Effector memory CD8-positive, alpha-beta T cell (primary cell): ENCODE data around the gene DEPDC7.
A peak's percentile ranks its signal among the peaks of the same experiment; 100 is the strongest.

Experiments
- ATAC-seq: fragments of 150-1000 bp; cut with Tn5 transposase; replicated peaks from 2 replicates; pipeline ENCODE4 v1.10.0; 2021; ENCODE audit warnings: mild to moderate bottlenecking, moderate library complexity
- DNase-seq, 3 experiments: peaks; one replicate each; pipeline ENCODE4 v3.0.0; 2021
- H3K27ac Mint-ChIP-seq, 2 donors: one replicate each; pipeline ENCODE4 v1.8.0; 2022; ENCODE audit warnings: mild to moderate bottlenecking in 2 of 2, mixed read lengths in 2 of 2, moderate library complexity in 2 of 2
- H3K27me3 Mint-ChIP-seq, 2 donors: one replicate each; pipeline ENCODE4 v1.8.0; 2022; ENCODE audit warnings: mixed read lengths in 2 of 2
- H3K36me3 Mint-ChIP-seq: one replicate; pipeline ENCODE4 v1.8.0; 2022; ENCODE audit warnings: mild to moderate bottlenecking, moderate library complexity, mixed read lengths; ENCODE audit not compliant: insufficient read depth
- H3K4me1 Mint-ChIP-seq, 2 donors: one replicate each; pipeline ENCODE4 v1.8.0; 2022; ENCODE audit warnings: low read depth in 2 of 2, mixed read lengths in 2 of 2
- H3K4me3 Mint-ChIP-seq, 2 donors: one replicate each; pipeline ENCODE4 v1.8.0; 2022; ENCODE audit warnings: mild to moderate bottlenecking in 2 of 2, mixed read lengths in 2 of 2, moderate library complexity in 2 of 2
- H3K9me3 Mint-ChIP-seq, 2 donors: one replicate each; pipeline ENCODE4 v1.8.0; 2022; ENCODE audit warnings: mixed read lengths in 2 of 2

DEPDC7 gene

GRCh38 chr11:33001751-33002542 lies 13.7 kb upstream of the DEPDC7 start:
- no peak for ATAC-seq

GRCh38 chr11:33005175-33005574 lies 10.5 kb upstream of the DEPDC7 start:
- Mint-ChIP-seq H3K27ac (no peak overlapping the region), H3K4me3 (no peak overlapping the region), H3K9me3 (no peaks in the 10 kb centered on the region), H3K36me3 (no peaks in the 10 kb centered on the region), H3K27me3 (peaks cover 0 to 2% of the 10 kb centered on the region in 2 donors), H3K4me1 (peaks cover 11 to 19% of the 10 kb centered on the region in 2 donors)
- peak; percentile 51 for ATAC-seq
- no peak for DNase-seq

More at GRCh38 chr11:33001751-33002542, 13.7 kb upstream of the DEPDC7 start:
- no peak for DNase-seq
- Mint-ChIP-seq H3K9me3 (peaks cover 0 to 7% of the 10 kb centered on the region in 2 donors), H3K27me3 (peaks cover 25 to 32% of the 10 kb centered on the region in 2 donors), H3K4me1 (peaks cover 11 to 15% of the 10 kb centered on the region in 2 donors), H3K27ac (peak overlapping the region in 1 of 2 donors; percentile 10), H3K36me3 (peaks cover 3% of the 10 kb centered on the region), H3K4me3 (no peak overlapping the region)

DNA sequence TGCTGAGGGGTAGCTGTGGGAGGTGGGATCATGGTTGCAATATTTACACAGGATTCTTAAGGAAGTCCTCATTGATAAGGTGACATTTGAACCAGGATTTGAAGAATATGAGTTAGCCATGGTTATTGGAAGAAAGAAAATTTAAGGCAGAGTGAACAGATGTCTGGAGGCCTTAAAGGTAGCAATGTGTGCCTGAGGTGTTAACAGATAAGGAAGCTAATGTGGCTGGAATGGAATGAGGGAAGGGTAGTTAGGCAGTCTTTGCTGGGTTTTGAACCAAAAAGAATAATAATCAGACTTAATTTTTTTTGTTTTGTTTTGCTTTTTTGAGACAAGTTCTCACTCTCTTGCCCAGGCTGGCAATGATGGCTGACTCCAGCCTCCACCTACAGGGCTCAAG lies 9.7 kb upstream of the DEPDC7 start:
- Mint-ChIP-seq H3K27ac (no peak overlapping the region), H3K27me3 (no peaks in the 10 kb centered on the region), H3K4me3 (no peak overlapping the region), H3K9me3 (no peaks in the 10 kb centered on the region), H3K36me3 (no peaks in the 10 kb centered on the region), H3K4me1 (peaks cover 11 to 19% of the 10 kb centered on the region in 2 donors)
- DNase-seq (no peak), ATAC-seq (no peak)

GRCh38 chr11:33013755-33014154 lies 1.9 kb upstream of the DEPDC7 start:
- no peaks in the 10 kb centered on the region for H3K9me3 Mint-ChIP-seq
- H3K4me1 Mint-ChIP-seq, result peaks cover 7 to 12% of the 10 kb centered on the region in 2 donors
- no peak overlapping the region for H3K4me3 Mint-ChIP-seq
- peaks cover 8% of the 10 kb centered on the region for H3K36me3 Mint-ChIP-seq
- H3K27ac Mint-ChIP-seq, result no peak overlapping the region
- peaks cover 26 to 28% of the 10 kb centered on the region in 2 donors for H3K27me3 Mint-ChIP-seq
- ATAC-seq, result no peak
- DNase-seq, result no peak

- no peak for ATAC-seq
- Mint-ChIP-seq H3K4me3 (peak overlapping the region; percentile 79 to 82), H3K27ac (no peak overlapping the region), H3K27me3 (peaks cover 36 to 50% of the 10 kb centered on the region in 2 donors), H3K36me3 (peaks cover 8% of the 10 kb centered on the region), H3K4me1 (peaks cover 4 to 8% of the 10 kb centered on the region in 2 donors), H3K9me3 (no peaks in the 10 kb centered on the region)
- no peak for DNase-seq
These were observed 976 bp downstream of the DEPDC7 start for GRCh38 chr11:33016654-33017053.

- Mint-ChIP-seq H3K27me3 (peaks cover 36 to 50% of the 10 kb centered on the region in 2 donors), H3K27ac (no peak overlapping the region), H3K9me3 (no peaks in the 10 kb centered on the region), H3K4me3 (no peak overlapping the region), H3K36me3 (peaks cover 8% of the 10 kb centered on the region), H3K4me1 (peaks cover 4 to 6% of the 10 kb centered on the region in 2 donors)
- ATAC-seq, result no peak
- no peak for DNase-seq
These were observed 1.8 kb downstream of the DEPDC7 start for GRCh38 chr11:33017478-33017877.

- ATAC-seq, result no peak
- DNase-seq, result no peak
- H3K27ac Mint-ChIP-seq, result no peak overlapping the region
- H3K27me3 Mint-ChIP-seq, result peaks cover 36 to 50% of the 10 kb centered on the region in 2 donors
- H3K4me1 Mint-ChIP-seq, result peaks cover 4 to 6% of the 10 kb centered on the region in 2 donors
- peaks cover 8% of the 10 kb centered on the region for H3K36me3 Mint-ChIP-seq
- no peak overlapping the region for H3K4me3 Mint-ChIP-seq
- no peaks in the 10 kb centered on the region for H3K9me3 Mint-ChIP-seq
These were observed 2.3 kb downstream of the DEPDC7 start for GRCh38 chr11:33017965-33018364.

GRCh38 chr11:33018840-33019239 lies 3.2 kb downstream of the DEPDC7 start:
- H3K4me1 Mint-ChIP-seq, result peaks cover 4 to 6% of the 10 kb centered on the region in 2 donors
- H3K36me3 Mint-ChIP-seq, result peaks cover 8% of the 10 kb centered on the region
- no peak overlapping the region for H3K27ac Mint-ChIP-seq
- peaks cover 36 to 50% of the 10 kb centered on the region in 2 donors for H3K27me3 Mint-ChIP-seq
- DNase-seq (no peak), ATAC-seq (no peak)
- no peaks in the 10 kb centered on the region for H3K9me3 Mint-ChIP-seq
- H3K4me3 Mint-ChIP-seq, result no peak overlapping the region

DNA sequence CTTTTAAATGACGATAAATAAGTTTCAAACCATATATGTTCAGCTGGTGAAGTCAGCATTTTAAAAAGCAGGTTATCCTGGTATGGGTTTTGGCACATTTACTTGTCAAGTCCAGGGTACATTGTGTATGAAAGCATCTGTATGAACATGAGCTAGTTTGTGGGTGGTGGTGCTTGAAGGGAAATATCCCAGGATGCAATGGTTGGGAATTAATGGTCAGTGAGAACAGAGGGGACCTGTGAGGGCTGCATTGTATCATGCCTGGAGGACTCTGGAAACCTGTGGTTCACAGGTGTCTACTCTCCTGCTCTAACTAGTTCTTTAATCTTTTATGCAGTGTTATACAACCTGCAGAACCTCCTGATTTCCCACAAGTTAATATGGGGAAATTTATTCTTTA lies 5.8 kb downstream of the DEPDC7 start:
- Mint-ChIP-seq H3K27ac (no peak overlapping the region), H3K4me1 (peaks cover 0 to under 1% of the 10 kb centered on the region in 2 donors), H3K36me3 (no peaks in the 10 kb centered on the region), H3K27me3 (peaks cover 45 to 60% of the 10 kb centered on the region in 2 donors), H3K4me3 (no peak overlapping the region), H3K9me3 (no peaks in the 10 kb centered on the region)
- no peak for DNase-seq
- no peak for ATAC-seq

DNA sequence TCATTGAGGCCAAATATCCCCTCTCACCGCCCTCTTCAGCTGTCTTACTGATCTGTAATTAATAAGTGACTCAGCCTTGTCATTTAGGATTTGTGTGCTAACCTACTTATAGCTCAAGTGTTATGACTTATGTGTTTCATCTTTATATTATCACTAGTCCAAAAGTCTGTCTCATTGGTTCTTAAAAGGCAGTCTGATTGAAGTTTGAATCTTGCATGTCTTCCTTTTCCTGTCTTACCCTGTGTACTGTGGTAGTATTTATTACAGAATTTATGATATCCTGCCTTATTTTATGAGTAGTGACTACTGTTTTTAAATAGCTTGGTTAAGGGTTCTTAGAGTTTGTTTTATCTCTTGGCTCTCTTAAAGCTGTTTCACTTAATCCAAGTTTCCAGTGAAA lies 6.3 kb downstream of the DEPDC7 start:
- Mint-ChIP-seq H3K27me3 (peaks cover 43 to 60% of the 10 kb centered on the region in 2 donors), H3K4me1 (no peaks in the 10 kb centered on the region), H3K27ac (no peak overlapping the region), H3K36me3 (no peaks in the 10 kb centered on the region), H3K9me3 (no peaks in the 10 kb centered on the region), H3K4me3 (no peak overlapping the region)
- DNase-seq (no peak), ATAC-seq (no peak)

DNA sequence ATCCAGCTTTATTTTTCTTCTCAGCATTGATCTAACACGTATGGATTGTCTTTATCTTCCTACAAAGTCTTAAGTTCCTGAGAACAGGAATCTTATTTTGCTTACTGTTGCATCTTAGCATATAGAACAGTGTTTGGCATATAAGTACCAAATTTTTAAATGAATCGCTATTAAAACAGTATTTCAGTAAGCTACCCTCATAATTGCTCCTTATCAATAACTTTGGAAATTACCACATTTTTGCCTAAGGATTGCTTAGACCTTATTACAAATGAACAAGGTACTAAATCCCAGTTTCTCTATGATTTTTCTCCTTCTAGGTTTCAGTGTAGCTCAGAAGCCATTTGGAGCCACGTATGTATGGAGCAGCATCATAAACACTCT lies 9.7 kb downstream of the DEPDC7 start:
- no peaks in the 10 kb centered on the region for H3K9me3 Mint-ChIP-seq
- no peak overlapping the region for H3K4me3 Mint-ChIP-seq
- ATAC-seq (no peak), DNase-seq (no peak)
- H3K4me1 Mint-ChIP-seq, result no peaks in the 10 kb centered on the region
- no peak overlapping the region for H3K27ac Mint-ChIP-seq
- H3K27me3 Mint-ChIP-seq, result peaks cover 16 to 29% of the 10 kb centered on the region in 2 donors
- no peaks in the 10 kb centered on the region for H3K36me3 Mint-ChIP-seq

GRCh38 chr11:33027233-33027632 lies 11.6 kb downstream of the DEPDC7 start:
- Mint-ChIP-seq H3K4me1 (no peaks in the 10 kb centered on the region), H3K36me3 (no peaks in the 10 kb centered on the region), H3K27me3 (peaks cover 20 to 33% of the 10 kb centered on the region in 2 donors), H3K27ac (no peak overlapping the region), H3K4me3 (no peak overlapping the region), H3K9me3 (no peaks in the 10 kb centered on the region)
- no peak for DNase-seq
- ATAC-seq, result no peak

GRCh38 chr11:33027846-33028536 lies 12.3 kb downstream of the DEPDC7 start:
- Mint-ChIP-seq H3K4me3 (no peak overlapping the region), H3K27me3 (peaks cover 26 to 40% of the 10 kb centered on the region in 2 donors), H3K4me1 (no peaks in the 10 kb centered on the region), H3K27ac (no peak overlapping the region), H3K9me3 (no peaks in the 10 kb centered on the region), H3K36me3 (no peaks in the 10 kb centered on the region)
- no peak for DNase-seq
- no peak for ATAC-seq

GRCh38 chr11:33028537-33028914 lies 12.8 kb downstream of the DEPDC7 start:
- H3K9me3 Mint-ChIP-seq, result no peaks in the 10 kb centered on the region
- H3K4me1 Mint-ChIP-seq, result no peaks in the 10 kb centered on the region
- no peak for ATAC-seq
- no peak overlapping the region for H3K27ac Mint-ChIP-seq
- no peak for DNase-seq
- peaks cover 29 to 42% of the 10 kb centered on the region in 2 donors for H3K27me3 Mint-ChIP-seq
- H3K36me3 Mint-ChIP-seq, result no peaks in the 10 kb centered on the region
- H3K4me3 Mint-ChIP-seq, result no peak overlapping the region
